H1 (cell line): ENCODE data around the gene PRR5. TPM values are rescaled to one million over a fixed set of nuclear protein-coding genes. Genes with fewer than 3 reads are reported as not detected.

Experiments
- BRCA1 ChIP-seq: IDR thresholded peaks from 2 replicates; pipeline ENCODE4 v1.6.1; 2012; ENCODE audit warnings: low read depth, low read length, improper control_type of control experiment
- CHD1 ChIP-seq: IDR thresholded peaks from 2 replicates; pipeline ENCODE4 v1.6.1; 2012; ENCODE audit warnings: low read depth, low read length, improper control_type of control experiment
- E2F6 ChIP-seq: IDR thresholded peaks from 2 replicates; pipeline ENCODE4 v1.6.1; 2012; ENCODE audit warnings: inconsistent platforms
- RNF2 ChIP-seq: fragments of 200-900, 300-1000 bp; sonication (generic); IDR thresholded peaks from 2 replicates; pipeline ENCODE4 v1.7.1; 2016; ENCODE audit warnings: borderline replicate concordance, low read depth, mild to moderate bottlenecking, antibody characterized with exemption, low read length; ENCODE audit not compliant: poor library complexity, severe bottlenecking; ENCODE audit errors: missing control alignments
- SIRT6 ChIP-seq: IDR thresholded peaks from one replicate; pipeline ENCODE4 v1.7.1; 2012; ENCODE audit warnings: low read length, inconsistent platforms
- SRF ChIP-seq: IDR thresholded peaks from 2 replicates; pipeline ENCODE4 v1.6.1; 2011; ENCODE audit warnings: mild to moderate bottlenecking, low read depth, low read length, moderate library complexity
- TBP ChIP-seq: IDR thresholded peaks from 2 replicates; pipeline ENCODE4 v1.6.1; 2011; ENCODE audit warnings: low read depth, low read length, improper control_type of control experiment
- polyA plus RNA-seq, 7 experiments: library from polyadenylated mRNA; depleted of rRNA in 3 of 7; stranded (reverse) in 5 of 7; unstranded in 2 of 7; fragments of >200 nt in 5 of 7; fragments of 200-250 nt in 2 of 7; gene quantifications; 1 replicate in 5 of 7; 2 replicates in 1 of 7; 4 replicates in 1 of 7; pipeline versions ENCODE4 v1.2.1 to v1.2.3, GENCODE V29; 2011 to 2013; ENCODE audit warnings: missing spikeins in 2 of 7, mixed read lengths in 2 of 7
- total RNA-seq: library from RNA; stranded (reverse); fragmentation: NEBNext Ultra II Directional; extraction: Animal tissue kit (Norgen Biotek cat#: 25700); gene quantifications from 2 replicates; pipeline ENCODE4 v1.2.1, GENCODE V29; 2021

PRR5 gene
- total and polyA plus RNA-seq, 2 of the 8 experiments (the other 6 are each of a cell fraction or from before 2014, with no cell fraction given): 16.5 to 25.7 TPM

DNA sequence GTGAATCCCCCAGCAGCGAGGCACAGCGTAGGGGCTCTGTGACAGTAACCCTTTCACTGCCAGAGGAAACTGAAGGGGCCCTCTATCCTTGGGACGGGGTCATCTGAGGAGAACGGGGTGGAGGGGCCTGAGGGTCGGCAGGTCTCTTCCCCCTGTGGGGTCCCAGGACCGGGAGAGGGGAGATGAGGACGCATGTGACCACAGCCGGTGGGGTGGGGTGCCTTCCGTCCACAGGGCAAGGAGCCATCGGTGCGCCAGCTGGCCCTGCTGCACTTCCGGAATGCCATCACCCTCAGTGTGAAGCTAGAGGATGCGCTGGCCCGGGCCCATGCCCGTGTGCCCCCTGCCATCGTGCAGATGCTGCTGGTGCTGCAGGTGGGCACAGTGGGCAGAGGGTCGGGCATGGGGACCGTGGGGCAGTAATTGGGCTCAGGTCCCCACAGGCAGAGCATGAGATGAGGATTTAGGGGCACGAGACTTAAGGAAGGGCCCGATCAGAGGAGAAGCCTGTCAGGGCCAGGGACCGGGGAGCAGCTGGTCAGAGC lies 30.1 kb downstream of the PRR5 start (continued):
- TF ChIP-seq E2F6 (no peak), TBP (no peak), SIRT6 (no peak), SRF (no peak), BRCA1 (no peak), RNF2 (no peak), CHD1 (no peak)
